ENCODE measurements around the gene SPDEF. TPM values are rescaled to one million over a fixed set of nuclear protein-coding genes. Genes with fewer than 3 reads are reported as not detected.

Gene SPDEF
- total RNA-seq, 1 experiment from 2014 or later: not detected

DNA sequence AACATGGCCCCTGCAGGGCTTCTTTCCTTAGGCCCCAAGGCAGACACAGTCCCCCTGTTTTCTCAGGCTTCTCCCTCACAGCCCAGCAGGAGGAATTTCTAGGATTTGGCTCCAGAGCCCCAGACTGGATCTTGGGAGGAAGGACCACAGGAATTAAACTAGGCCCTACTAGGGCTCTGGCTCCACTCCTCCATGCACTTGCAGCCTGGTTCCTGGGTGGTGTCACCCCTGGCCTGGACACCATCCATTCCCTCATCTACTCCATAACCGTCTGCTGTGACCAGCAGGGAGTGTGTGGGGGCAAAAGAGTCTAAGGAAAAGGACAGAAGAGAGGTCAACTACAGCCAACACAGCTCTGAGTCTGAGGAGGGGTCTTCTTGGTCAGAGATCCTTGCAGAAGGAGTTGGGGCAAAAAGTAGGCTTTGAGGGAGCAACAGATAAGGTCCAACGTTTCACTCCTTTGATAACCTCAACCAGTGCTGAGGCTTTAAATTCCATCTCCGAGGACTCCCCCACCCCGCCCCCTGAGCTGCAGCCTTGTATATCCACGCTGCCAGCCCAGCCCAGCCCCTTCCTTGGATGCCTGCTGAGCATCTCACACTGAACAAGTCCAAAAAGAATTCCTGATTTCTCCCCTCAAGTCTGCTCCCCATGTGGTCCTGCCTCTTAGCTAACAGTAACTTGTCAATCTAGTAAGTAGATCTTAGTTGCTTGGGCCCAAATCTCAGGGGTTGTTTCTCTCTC lies 27.9 kb upstream of the SPDEF start:
- POLR2A ChIA-PET: interaction anchor here (1.1 kb wide), 1 partner anchor 24 kb away, joined by 3 read pairs; no protein-coding TSS in a partner anchor
- TF ChIP-seq, protein P1, sequence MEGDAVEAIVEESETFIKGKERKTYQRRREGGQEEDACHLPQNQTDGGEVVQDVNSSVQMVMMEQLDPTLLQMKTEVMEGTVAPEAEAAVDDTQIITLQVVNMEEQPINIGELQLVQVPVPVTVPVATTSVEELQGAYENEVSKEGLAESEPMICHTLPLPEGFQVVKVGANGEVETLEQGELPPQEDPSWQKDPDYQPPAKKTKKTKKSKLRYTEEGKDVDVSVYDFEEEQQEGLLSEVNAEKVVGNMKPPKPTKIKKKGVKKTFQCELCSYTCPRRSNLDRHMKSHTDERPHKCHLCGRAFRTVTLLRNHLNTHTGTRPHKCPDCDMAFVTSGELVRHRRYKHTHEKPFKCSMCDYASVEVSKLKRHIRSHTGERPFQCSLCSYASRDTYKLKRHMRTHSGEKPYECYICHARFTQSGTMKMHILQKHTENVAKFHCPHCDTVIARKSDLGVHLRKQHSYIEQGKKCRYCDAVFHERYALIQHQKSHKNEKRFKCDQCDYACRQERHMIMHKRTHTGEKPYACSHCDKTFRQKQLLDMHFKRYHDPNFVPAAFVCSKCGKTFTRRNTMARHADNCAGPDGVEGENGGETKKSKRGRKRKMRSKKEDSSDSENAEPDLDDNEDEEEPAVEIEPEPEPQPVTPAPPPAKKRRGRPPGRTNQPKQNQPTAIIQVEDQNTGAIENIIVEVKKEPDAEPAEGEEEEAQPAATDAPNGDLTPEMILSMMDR (IDR thresholded peaks at IDR 0.05; ENCODE audit: unreplicated experiment): no peak
- Mint-ChIP-seq H3K9me3 (ENCODE audit: unreplicated experiment) (no peaks in the 10 kb centered on the region), H3K4me1 (ENCODE audit: insufficient read depth, unreplicated experiment) (peaks cover 16% of the 10 kb centered on the region), H3K27ac (ENCODE audit: low read depth, unreplicated experiment) (no peak overlapping the region), H3K27me3 (ENCODE audit: insufficient read depth, unreplicated experiment) (no peaks in the 10 kb centered on the region), H3K4me3 (ENCODE audit: unreplicated experiment) (no peak overlapping the region), H3K36me3 (ENCODE audit: insufficient read depth, unreplicated experiment) (peaks cover 11% of the 10 kb centered on the region)
- no TSS peak for BruUV-seq (replicated peaks)
- CTCF ChIA-PET: interaction anchor here (0.6 to 1.6 kb wide), 3 partner anchors 13 to 335 kb away, joined by 3 to 4 read pairs (median 3); no protein-coding TSS in a partner anchor
- intact Hi-C loops (cut with micrococcal nuclease): no loop called here
- no peak for DNase-seq (ENCODE audit: unreplicated experiment)

DNA sequence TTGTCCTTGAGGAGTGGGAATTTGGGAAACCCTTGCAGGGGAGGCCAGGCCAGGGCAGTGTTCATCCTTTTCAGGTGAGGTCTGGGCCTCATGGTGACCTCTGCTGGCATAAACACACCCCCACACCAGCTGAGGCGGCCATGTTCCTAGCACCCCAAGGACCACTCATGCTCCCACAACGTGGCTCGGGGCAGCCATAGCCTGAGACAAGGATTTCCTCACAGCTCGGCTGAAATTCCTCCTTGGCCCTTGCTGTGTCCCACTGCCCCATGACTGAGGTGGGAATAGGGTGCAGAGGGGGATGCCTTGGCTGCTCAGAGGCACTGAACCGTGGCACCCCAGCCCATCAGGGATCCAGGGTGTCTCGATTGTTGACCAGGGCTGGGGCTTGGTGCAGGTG lies 27.3 kb upstream of the SPDEF start:
- H3K36me3 Mint-ChIP-seq (ENCODE audit: insufficient read depth, unreplicated experiment): peaks cover 10% of the 10 kb centered on the region
- intact Hi-C loops (cut with micrococcal nuclease): no loop called here
- H3K9me3 Mint-ChIP-seq (ENCODE audit: unreplicated experiment): no peaks in the 10 kb centered on the region
- no peak for DNase-seq (ENCODE audit: unreplicated experiment)
- TF ChIP-seq, protein P1 (IDR thresholded peaks at IDR 0.05; ENCODE audit: unreplicated experiment): peak; percentile 9
- peaks cover 16% of the 10 kb centered on the region for H3K4me1 Mint-ChIP-seq (ENCODE audit: insufficient read depth, unreplicated experiment)
- no peak overlapping the region for H3K4me3 Mint-ChIP-seq (ENCODE audit: unreplicated experiment)
- BruUV-seq (replicated peaks): no TSS peak
- H3K27me3 Mint-ChIP-seq (ENCODE audit: insufficient read depth, unreplicated experiment): no peaks in the 10 kb centered on the region
- ChIA-PET POLR2A (interaction anchor here (1.0 kb wide), 1 partner anchor 11 kb away, joined by 3 read pairs; no protein-coding TSS in a partner anchor), CTCF (interaction anchor here (0.5 to 0.6 kb wide), 3 partner anchors 16 to 281 kb away, joined by 3 read pairs; no protein-coding TSS in a partner anchor)
- no peak overlapping the region for H3K27ac Mint-ChIP-seq (ENCODE audit: low read depth, unreplicated experiment)

DNA sequence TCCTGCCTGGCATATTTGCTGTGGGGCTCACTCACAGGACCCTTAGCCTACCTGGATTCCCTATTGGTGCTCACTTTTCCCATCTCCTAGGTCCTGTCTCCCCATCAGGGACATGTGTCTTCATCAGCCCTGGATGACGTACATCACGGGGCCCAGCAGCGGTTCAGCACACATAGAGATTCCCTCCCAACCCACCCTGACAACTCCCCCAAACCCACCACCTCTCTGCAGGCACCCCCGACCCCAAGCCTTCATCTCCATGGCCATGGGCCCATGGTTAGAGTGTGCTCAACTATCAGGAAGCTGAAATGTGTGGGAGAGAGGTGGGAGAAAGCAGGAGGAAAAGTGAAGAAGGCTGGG lies 25.4 kb upstream of the SPDEF start:
- no peaks in the 10 kb centered on the region for H3K9me3 Mint-ChIP-seq (ENCODE audit: unreplicated experiment)
- TF ChIP-seq, protein P1 (IDR thresholded peaks at IDR 0.05; ENCODE audit: unreplicated experiment): no peak
- intact Hi-C loops (cut with micrococcal nuclease): no loop called here
- DNase-seq (ENCODE audit: unreplicated experiment): no peak
- CTCF ChIA-PET: interaction anchor here (0.8 kb wide), 1 partner anchor 386 kb away, joined by 3 read pairs; no protein-coding TSS in a partner anchor
- peaks cover 10% of the 10 kb centered on the region for H3K36me3 Mint-ChIP-seq (ENCODE audit: insufficient read depth, unreplicated experiment)
- H3K27me3 Mint-ChIP-seq (ENCODE audit: insufficient read depth, unreplicated experiment): no peaks in the 10 kb centered on the region
- H3K4me3 Mint-ChIP-seq (ENCODE audit: unreplicated experiment): no peak overlapping the region
- POLR2A ChIA-PET: interaction anchor here (0.6 kb wide), 1 partner anchor 404 kb away, joined by 4 read pairs; no protein-coding TSS in a partner anchor
- H3K4me1 Mint-ChIP-seq (ENCODE audit: insufficient read depth, unreplicated experiment): peaks cover 16% of the 10 kb centered on the region
- BruUV-seq (replicated peaks): no TSS peak
- H3K27ac Mint-ChIP-seq (ENCODE audit: low read depth, unreplicated experiment): no peak overlapping the region

DNA sequence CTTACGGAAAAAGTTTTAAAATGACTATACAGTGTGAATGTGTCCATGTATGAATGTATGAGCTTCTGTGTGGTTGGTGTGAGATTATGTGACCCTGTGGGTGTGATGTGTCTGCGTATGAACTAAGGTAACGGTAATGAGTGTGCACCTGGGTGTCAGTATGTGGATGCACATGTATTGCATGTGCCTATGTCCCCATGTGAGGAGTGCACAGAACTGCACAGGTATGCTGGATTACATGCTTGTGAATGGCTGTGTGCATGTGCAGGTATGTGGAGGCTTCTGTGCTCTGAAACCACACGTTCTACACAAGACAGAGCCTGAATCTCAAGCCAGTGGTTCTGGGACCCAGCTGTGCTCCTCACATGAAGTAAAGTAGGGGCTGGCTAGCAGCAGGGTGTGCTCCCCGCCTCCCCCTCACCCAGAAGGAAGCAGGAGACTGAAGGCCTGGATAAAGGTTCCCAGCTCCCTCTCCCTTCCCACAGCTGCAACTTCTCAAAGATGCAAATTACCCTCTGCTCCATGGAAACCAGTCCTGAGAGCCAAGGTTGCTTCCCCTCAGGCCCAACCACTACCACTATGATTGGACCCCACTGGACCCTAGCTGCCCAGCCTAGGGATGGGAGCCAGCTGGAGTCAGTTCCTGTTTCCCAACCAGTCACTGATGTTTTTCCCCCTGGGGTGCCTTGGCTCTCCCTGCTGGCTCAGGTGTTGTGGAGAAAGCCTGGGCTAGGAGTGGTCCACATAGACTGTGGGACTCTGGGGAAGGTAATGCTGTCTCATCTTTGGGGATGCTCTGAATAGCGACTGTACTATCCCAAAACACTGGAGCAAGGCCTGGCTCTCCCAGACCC lies 24.8 kb upstream of the SPDEF start:
- intact Hi-C loops (cut with micrococcal nuclease): no loop called here
- ChIA-PET CTCF (interaction anchor here (0.8 kb wide), 1 partner anchor 31 kb away, joined by 3 read pairs; no protein-coding TSS in a partner anchor), POLR2A (interaction anchor here (0.6 to 1.5 kb wide), 3 partner anchors 13 to 404 kb away, joined by 3 to 4 read pairs (median 4); no protein-coding TSS in a partner anchor)
- TF ChIP-seq, protein P1 (IDR thresholded peaks at IDR 0.05; ENCODE audit: unreplicated experiment): no peak
- H3K4me1 Mint-ChIP-seq (ENCODE audit: insufficient read depth, unreplicated experiment): peaks cover 11% of the 10 kb centered on the region
- H3K9me3 Mint-ChIP-seq (ENCODE audit: unreplicated experiment): no peaks in the 10 kb centered on the region
- no TSS peak for BruUV-seq (replicated peaks)
- no peak for DNase-seq (ENCODE audit: unreplicated experiment)
- H3K4me3 Mint-ChIP-seq (ENCODE audit: unreplicated experiment): no peak overlapping the region
- H3K27ac Mint-ChIP-seq (ENCODE audit: low read depth, unreplicated experiment): no peak overlapping the region
- H3K27me3 Mint-ChIP-seq (ENCODE audit: insufficient read depth, unreplicated experiment): no peaks in the 10 kb centered on the region
- peaks cover 10% of the 10 kb centered on the region for H3K36me3 Mint-ChIP-seq (ENCODE audit: insufficient read depth, unreplicated experiment)

Measured in MCF 10A (cell line).